Hematopoietic multipotent progenitor cell treated with erythropoietin and hydrocortisone succinate and interleukin-3 and kit ligand, for 15 days (in vitro differentiated cells): ENCODE data around the gene MAT2A.

Experiments
- DNase-seq: peaks from one replicate; pipeline ENCODE4 v3.0.0-alpha.2; 2015; ENCODE audit warnings: low spot score

MAT2A gene

GRCh38 chr2:85538507-85539360 lies at the start of gene MAT2A:
MAT2A (plus strand) TSS chr2:85539168; CDS start chr2:85539288, 120 bp downstream.
- DNase-seq = peak; percentile 84

GRCh38 chr2:85490861-85491755 lies 47.9 kb upstream of the MAT2A start:
- no peak for DNase-seq

- no peak for DNase-seq
Observed at GRCh38 chr2:85496436-85496835, 42.5 kb upstream of the MAT2A start.

GRCh38 chr2:85497944-85498630 lies 40.9 kb upstream of the MAT2A start:
- DNase-seq = no peak

GRCh38 chr2:85501248-85501647 lies 37.7 kb upstream of the MAT2A start:
- peak; percentile 48 for DNase-seq

- no peak for DNase-seq
Observed at GRCh38 chr2:85502720-85503119, 36.2 kb upstream of the MAT2A start.

- DNase-seq = no peak
Observed at GRCh38 chr2:85503168-85503850, 35.7 kb upstream of the MAT2A start.

GRCh38 chr2:85503851-85504777 lies 34.9 kb upstream of the MAT2A start:
- peak; percentile 55 for DNase-seq

- peak; percentile 65 for DNase-seq
Observed at GRCh38 chr2:85504778-85505261, 34.1 kb upstream of the MAT2A start.

GRCh38 chr2:85505551-85506238 lies 33.3 kb upstream of the MAT2A start:
- no peak for DNase-seq

GRCh38 chr2:85506768-85507181 lies 32.2 kb upstream of the MAT2A start:
- no peak for DNase-seq

- no peak for DNase-seq
Observed at GRCh38 chr2:85511008-85511811, 27.8 kb upstream of the MAT2A start.

GRCh38 chr2:85514323-85514722 lies 24.6 kb upstream of the MAT2A start:
- no peak for DNase-seq

- no peak for DNase-seq
Observed at GRCh38 chr2:85516653-85517389, 22.1 kb upstream of the MAT2A start.

GRCh38 chr2:85522090-85522647 lies 16.8 kb upstream of the MAT2A start:
- DNase-seq = no peak

- DNase-seq = no peak
Observed at GRCh38 chr2:85523062-85523902, 15.7 kb upstream of the MAT2A start.

- DNase-seq = no peak
Observed at GRCh38 chr2:85523903-85524335, 15.0 kb upstream of the MAT2A start.
